ENCODE results near the gene IDH2. TPM values are rescaled to one million over a fixed set of nuclear protein-coding genes. Genes with fewer than 3 reads are reported as not detected.

IDH2 gene
- total RNA-seq, 1 experiment from 2014 or later = 17.9 TPM

DNA sequence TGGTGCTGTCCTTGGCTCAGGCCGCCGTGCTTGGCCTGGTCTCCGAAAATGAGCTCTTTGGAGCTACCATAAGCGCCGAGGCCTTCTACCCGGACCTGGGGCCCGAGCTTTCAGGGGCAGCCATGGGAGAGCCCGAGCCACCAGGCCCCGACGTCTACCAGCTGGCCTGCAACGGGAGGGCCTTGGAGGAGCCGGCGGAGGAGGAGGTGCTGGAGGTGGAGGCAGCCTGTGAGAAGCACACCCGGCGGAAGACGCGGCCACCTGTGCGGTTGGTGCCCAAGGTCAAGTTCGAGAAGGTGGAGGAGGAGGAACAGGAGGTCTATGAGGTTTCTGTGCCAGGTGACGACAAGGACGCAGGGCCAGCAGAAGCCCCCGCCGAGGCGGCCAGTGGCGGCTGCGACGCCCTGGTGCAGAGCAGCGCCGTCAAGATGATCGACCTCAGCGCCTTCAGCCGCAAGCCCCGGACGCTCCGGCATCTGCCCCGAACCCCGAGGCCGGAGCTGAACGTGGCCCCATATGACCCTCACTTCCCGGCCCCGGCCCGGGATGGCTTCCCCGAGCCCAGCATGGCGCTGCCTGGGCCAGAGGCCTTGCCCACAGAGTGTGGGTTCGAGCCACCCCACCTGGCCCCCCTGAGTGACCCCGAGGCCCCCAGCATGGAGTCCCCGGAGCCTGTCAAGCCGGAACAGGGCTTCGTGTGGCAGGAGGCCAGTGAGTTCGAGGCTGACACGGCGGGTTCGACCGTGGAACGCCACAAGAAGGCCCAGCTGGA is 34.9 kb downstream of the IDH2 start:
- DNase-seq (ENCODE audit: extremely low read depth, low read depth) = no peak

- DNase-seq (ENCODE audit: extremely low read depth, low read depth) = no peak
These were observed 36.6 kb downstream of the IDH2 start for GRCh38 chr15:90065682-90066049.

DNA sequence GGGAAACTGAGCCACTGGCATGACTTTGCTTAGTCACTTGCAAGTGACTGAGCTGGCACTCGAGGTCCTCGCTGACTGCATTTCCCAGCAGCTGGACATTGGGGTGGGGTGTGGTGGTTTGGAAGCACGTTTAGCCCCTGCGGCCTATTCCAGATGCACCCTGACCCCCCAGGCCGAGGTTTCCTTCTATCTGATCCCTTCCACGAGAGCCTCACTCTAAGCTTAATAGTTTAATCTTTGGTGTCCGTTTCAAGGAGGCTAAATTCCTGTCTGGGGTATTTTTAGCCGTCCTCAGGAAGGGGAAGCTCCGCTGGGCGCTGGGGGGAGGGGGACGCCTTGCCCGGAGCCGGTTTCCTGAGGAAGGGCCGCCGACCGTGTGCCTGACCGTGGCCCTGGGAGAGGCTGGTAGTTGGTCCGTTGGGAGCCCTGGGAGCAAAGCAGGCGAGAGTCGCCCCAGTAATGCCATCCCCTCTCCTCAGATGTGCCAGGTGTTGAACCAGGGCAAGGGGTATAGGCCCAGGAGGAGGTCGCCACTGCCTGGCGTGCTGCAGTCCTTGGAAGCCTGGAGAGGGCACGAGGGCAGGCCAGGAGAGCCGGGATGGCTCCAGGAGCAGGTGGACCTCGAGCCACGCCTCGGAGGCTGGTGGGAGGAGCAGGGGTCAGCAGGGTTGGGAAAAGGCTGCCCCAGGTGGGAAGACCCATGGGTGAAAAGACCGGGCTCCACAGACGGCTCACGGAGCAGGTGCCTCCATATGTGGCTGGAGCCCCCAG is 37.2 kb downstream of the IDH2 start:
- no peak for DNase-seq (ENCODE audit: extremely low read depth, low read depth)

- no peak for DNase-seq (ENCODE audit: extremely low read depth, low read depth)
These were observed 38.5 kb downstream of the IDH2 start for GRCh38 chr15:90063770-90064247.

- DNase-seq (ENCODE audit: extremely low read depth, low read depth) = no peak
These were observed 39.1 kb downstream of the IDH2 start for GRCh38 chr15:90062973-90063769.

GRCh38 chr15:90062462-90062932 is 39.8 kb downstream of the IDH2 start:
- DNase-seq (ENCODE audit: extremely low read depth, low read depth) = no peak

DNA sequence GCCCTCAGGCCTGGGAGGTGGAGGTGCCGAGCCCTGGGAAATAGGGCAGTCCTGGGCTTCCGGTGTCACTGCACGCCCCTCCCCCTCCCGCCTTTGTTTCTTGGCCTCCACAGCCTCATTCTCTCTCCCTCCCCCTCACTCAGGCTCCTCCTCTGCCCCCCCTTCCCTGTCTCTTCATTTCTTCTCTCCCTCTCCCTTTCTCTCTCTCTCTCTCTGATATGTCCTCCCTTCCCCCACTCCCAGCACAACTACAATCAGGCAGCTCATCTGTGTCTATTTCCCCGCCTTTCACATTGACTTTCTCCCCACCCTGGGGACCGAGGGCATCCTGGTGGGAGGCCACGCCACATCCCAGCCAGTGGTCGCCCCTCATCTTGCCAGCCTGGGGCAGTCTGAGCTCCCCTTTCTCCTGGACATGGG is 40.2 kb downstream of the IDH2 start:
- DNase-seq (ENCODE audit: extremely low read depth, low read depth) = no peak

- no peak for DNase-seq (ENCODE audit: extremely low read depth, low read depth)
These were observed 41.5 kb downstream of the IDH2 start for GRCh38 chr15:90060797-90061196.

- DNase-seq (ENCODE audit: extremely low read depth, low read depth) = no peak
These were observed 42.9 kb downstream of the IDH2 start for GRCh38 chr15:90059208-90059985.

DNA sequence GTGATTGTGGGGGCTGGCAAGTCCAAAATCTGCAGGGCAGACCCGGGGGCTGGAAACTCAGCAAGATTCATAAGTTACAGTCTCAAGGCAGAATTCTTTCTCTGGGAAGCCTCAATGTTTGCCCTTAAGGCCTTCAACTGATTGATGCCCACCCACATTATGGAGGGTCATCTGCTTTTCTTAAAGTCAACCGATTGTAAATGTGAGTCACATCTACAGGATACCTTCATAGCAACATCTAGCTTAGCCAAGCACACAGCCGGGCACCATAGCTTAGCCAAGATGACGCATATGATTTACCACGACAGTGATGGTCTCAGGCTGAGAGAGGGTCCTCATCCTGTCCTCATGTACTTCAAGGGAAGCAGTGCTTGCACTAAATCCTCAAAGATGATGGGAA is 43.5 kb downstream of the IDH2 start:
- no peak for DNase-seq (ENCODE audit: extremely low read depth, low read depth)

- no peak for DNase-seq (ENCODE audit: extremely low read depth, low read depth)
These were observed 44.0 kb downstream of the IDH2 start for GRCh38 chr15:90058308-90058707.

GRCh38 chr15:90056529-90056928 is 45.7 kb downstream of the IDH2 start:
- DNase-seq (ENCODE audit: extremely low read depth, low read depth) = no peak

DNA sequence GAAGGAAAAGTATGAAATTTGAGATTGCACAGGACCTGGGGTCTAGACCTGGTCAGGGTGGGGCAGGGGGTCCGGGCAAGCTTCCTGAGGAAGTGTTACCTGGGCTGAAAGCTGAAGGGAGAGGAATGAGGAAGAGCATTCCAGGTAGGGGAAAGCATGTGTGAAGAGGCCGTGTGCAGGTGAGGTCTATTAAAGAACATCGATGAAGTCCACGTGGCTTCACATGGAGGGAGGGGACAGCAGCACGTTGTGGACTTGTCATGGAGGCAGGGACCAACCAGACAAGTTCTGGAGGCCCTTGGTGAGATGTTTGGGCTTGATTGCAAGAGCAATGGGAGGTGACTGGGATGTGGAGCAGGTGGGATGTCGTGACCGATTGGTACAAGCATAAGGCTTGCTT is 47.1 kb downstream of the IDH2 start:
- no peak for DNase-seq (ENCODE audit: extremely low read depth, low read depth)

- no peak for DNase-seq (ENCODE audit: extremely low read depth, low read depth)
These were observed 47.6 kb downstream of the IDH2 start for GRCh38 chr15:90054618-90055097.

GRCh38 chr15:90053685-90054466 is 48.4 kb downstream of the IDH2 start:
- DNase-seq (ENCODE audit: extremely low read depth, low read depth) = no peak

DNA sequence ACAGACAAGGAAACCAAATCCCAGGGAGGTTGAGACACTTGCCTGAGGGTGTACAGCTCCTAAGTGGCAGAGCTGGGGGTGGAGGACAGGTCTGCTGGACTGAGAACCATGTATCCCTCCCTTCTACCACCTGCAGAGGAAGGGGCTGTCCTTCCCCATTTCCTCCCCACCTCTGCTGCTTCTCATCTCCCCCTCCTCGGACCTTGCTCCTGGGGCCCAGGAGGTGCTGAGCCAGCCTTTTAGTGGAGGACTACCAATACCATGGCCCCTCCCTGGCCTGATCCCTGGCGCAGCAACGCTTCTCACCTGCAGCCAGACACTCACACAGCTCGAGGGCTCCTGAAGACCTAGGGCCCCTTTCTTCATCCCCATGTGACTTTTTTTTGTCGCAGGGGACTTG is 50.4 kb downstream of the IDH2 start:
- no peak for DNase-seq (ENCODE audit: extremely low read depth, low read depth)

GRCh38 chr15:90049666-90050604 is 52.3 kb downstream of the IDH2 start:
- no peak for DNase-seq (ENCODE audit: extremely low read depth, low read depth)

GRCh38 chr15:90049030-90049429 is 53.2 kb downstream of the IDH2 start:
- DNase-seq (ENCODE audit: extremely low read depth, low read depth) = no peak

All from NCI-H460 (cell line).